ENCODE data around the gene ESYT2.

GRCh38 chr7:158805937-158806336 lies 23.4 kb downstream of the ESYT2 start:
- TF ChIP-seq EZH2 (IDR thresholded peaks at IDR 0.05; ENCODE audit: borderline replicate concordance, low read depth, low read length, poor library complexity, severe bottlenecking): no peak
- no peak for TF ChIP-seq CTCF (conservative IDR thresholded peaks at IDR 0.05; ENCODE audit: low read depth, low read length)

Data from A673 (cell line).